ENCODE results near the gene GPR152. TPM values are rescaled to one million over a fixed set of nuclear protein-coding genes. Genes with fewer than 3 reads are reported as not detected.

Gene GPR152
- total and polyA plus RNA-seq, 2 of the 8 experiments (the other 6 are each of a cell fraction or from before 2014, with no cell fraction given): not detected

GRCh38 chr11:67428052-67429001 lies 24.2 kb downstream of the GPR152 start, which contains the start of gene RPS6KB2 (continued):
- no peak for TF ChIP-seq CHD7 (IDR thresholded peaks at IDR 0.05; ENCODE audit: insufficient replicate concordance, low read length)
- TF ChIP-seq TBP (IDR thresholded peaks at IDR 0.05; ENCODE audit: low read depth, low read length): peak; percentile 73; the same call in 1 of the 2 replicates
- TF ChIP-seq RNF2 (IDR thresholded peaks at IDR 0.05; ENCODE audit: borderline replicate concordance, low read depth, low read length, missing control alignments, poor library complexity, severe bottlenecking): no peak
- TF ChIP-seq RAD21 (IDR thresholded peaks at IDR 0.05 in 1 of 2, conservative IDR thresholded peaks at IDR 0.05 in 1 of 2; ENCODE audit: low read depth in 2 of 2, low read length in 2 of 2): no peak
- TF ChIP-seq POLR2A (IDR thresholded peaks at IDR 0.05; ENCODE audit: control extremely low read depth in 1 of 2, low read depth in 2 of 2, low read length in 2 of 2): peak in 1 of 2 experiments; percentile 91; a peak in 2 of 3 replicates
- TF ChIP-seq, protein P1, sequence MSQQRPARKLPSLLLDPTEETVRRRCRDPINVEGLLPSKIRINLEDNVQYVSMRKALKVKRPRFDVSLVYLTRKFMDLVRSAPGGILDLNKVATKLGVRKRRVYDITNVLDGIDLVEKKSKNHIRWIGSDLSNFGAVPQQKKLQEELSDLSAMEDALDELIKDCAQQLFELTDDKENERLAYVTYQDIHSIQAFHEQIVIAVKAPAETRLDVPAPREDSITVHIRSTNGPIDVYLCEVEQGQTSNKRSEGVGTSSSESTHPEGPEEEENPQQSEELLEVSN (IDR thresholded peaks at IDR 0.05): no peak
- 0 out of 3 replicates have a peak, but pooled peaks of 1 of the 2 experiments have one; percentile 49 for TF ChIP-seq EP300 (IDR thresholded peaks at IDR 0.05; ENCODE audit: borderline replicate concordance in 1 of 2, low read depth in 2 of 2, low read length in 2 of 2)

All from H1 (cell line).